Measurements from ENCODE around the gene GALNT10. TPM values are rescaled to one million over a fixed set of nuclear protein-coding genes. Genes with fewer than 3 reads are reported as not detected.

The GALNT10 gene
- total and polyA plus RNA-seq, 2 of the 4 experiments (the other 2 are of a cell fraction), result 46.2 to 67.0 TPM

GRCh38 chr5:154241021-154241420, 50.5 kb downstream of the GALNT10 start:
- Histone ChIP-seq H2AK5ac (ENCODE audit: low read depth, low read length) (no peak overlapping the region), H3K79me1 (ENCODE audit: low read depth in 1 of 2, low read length in 2 of 2) (peaks cover 36 to 77% of the 10 kb centered on the region in 2 experiments), H3K4ac (ENCODE audit: low read depth, low read length) (no peak overlapping the region), H2AFZ (replicated peaks; ENCODE audit: low read length, poor library complexity) (no peak overlapping the region), H3K36me3 (ENCODE audit: control insufficient read depth, insufficient read depth, low read length) (no peaks in the 10 kb centered on the region), H4K5ac (ENCODE audit: low read depth, low read length) (no peak overlapping the region), H3K56ac (ENCODE audit: extremely low read depth, insufficient read depth, low read length) (no peak overlapping the region), H3K14ac (replicated peaks; ENCODE audit: low read depth, low read length) (no peak overlapping the region), H3K27me3 (ENCODE audit: control insufficient read depth, insufficient read depth, low read length) (no peaks in the 10 kb centered on the region), H3K4me2 (ENCODE audit: low read depth, low read length) (no peak overlapping the region), H4K8ac (ENCODE audit: low read depth in 2 of 2, low read length in 2 of 2) (no peak overlapping the region), H2BK120ac (ENCODE audit: low read depth, low read length) (no peak overlapping the region), H4K20me1 (ENCODE audit: insufficient read depth, low read length) (peaks cover 49% of the 10 kb centered on the region), H3K4me3 (ENCODE audit: insufficient read depth, low read depth, low read length) (no peak overlapping the region), H3K18ac (ENCODE audit: low read depth, low read length) (no peak overlapping the region), H3K23ac (ENCODE audit: low read depth, low read length) (no peak overlapping the region), H3K27ac (ENCODE audit: insufficient read depth, low read length) (no peak overlapping the region), H2AK9ac (replicated peaks; ENCODE audit: low read depth, low read length, poor library complexity) (no peak overlapping the region), H4K91ac (ENCODE audit: insufficient read depth, low read depth, low read length) (no peak overlapping the region), H3K9ac (ENCODE audit: low read depth, low read length) (no peak overlapping the region), H3K9me3 (ENCODE audit: control insufficient read depth, insufficient read depth, low read length) (no peaks in the 10 kb centered on the region), H2BK20ac (ENCODE audit: low read depth, low read length) (no peak overlapping the region), H2BK15ac (ENCODE audit: low read depth, low read length) (no peak overlapping the region), H2BK5ac (ENCODE audit: low read depth, low read length, poor library complexity, severe bottlenecking) (no peak overlapping the region), H3K4me1 (ENCODE audit: control insufficient read depth, insufficient read depth, low read length) (peaks cover 9% of the 10 kb centered on the region), H3K9me1 (ENCODE audit: insufficient read depth, low read length) (peaks cover 30% of the 10 kb centered on the region)
- no TSS peak for BruUV-seq (replicated peaks)
- no peak for ATAC-seq (ENCODE audit: low read depth)
- no CpG with 5 or more reads among the region's 4 CpGs for WGBS, 2 experiments (ENCODE audit: extremely low coverage in 2 of 2, insufficient read length in 1 of 2)
- intact Hi-C loops (cut with micrococcal nuclease) (no loop called here), in situ Hi-C loops (cut with MboI; ENCODE audit: low sequenced_read_pairs) (no loop called here), dilution Hi-C loops (cut with HindIII; ENCODE audit: low sequenced_read_pairs, unreplicated experiment) (no loop called here)
- DNase-seq, result no peak
- POLR2A ChIA-PET (ENCODE audit: unreplicated experiment), result no interaction called here
- TF ChIP-seq CTCF (conservative IDR thresholded peaks at IDR 0.05; ENCODE audit: low read depth, low read length), result no peak
- no peak for TF ChIP-seq CEBPB (IDR thresholded peaks at IDR 0.05; ENCODE audit: low read depth, low read length)
- TF ChIP-seq POLR2A (IDR thresholded peaks at IDR 0.05; ENCODE audit: low read depth, low read length), result no peak
- no peak for TF ChIP-seq CHD1 (IDR thresholded peaks at IDR 0.05; ENCODE audit: low read depth, low read length)
- TF ChIP-seq FOS (IDR thresholded peaks at IDR 0.05; ENCODE audit: low read depth, low read length), result no peak
- no peak for TF ChIP-seq MAZ (IDR thresholded peaks at IDR 0.05; ENCODE audit: borderline replicate concordance, low read depth, low read length)
- no peak for TF ChIP-seq MAFK (IDR thresholded peaks at IDR 0.05; ENCODE audit: low read depth, low read length)
- no peak for TF ChIP-seq BHLHE40 (IDR thresholded peaks at IDR 0.05; ENCODE audit: low read depth, low read length)
- TF ChIP-seq ELK1 (IDR thresholded peaks at IDR 0.05; ENCODE audit: borderline replicate concordance, low read depth, low read length), result no peak
- TF ChIP-seq RAD21 (IDR thresholded peaks at IDR 0.05; ENCODE audit: low read length), result no peak
- no peak for TF ChIP-seq MXI1 (IDR thresholded peaks at IDR 0.05; ENCODE audit: borderline replicate concordance, low read depth, low read length)
- no peak for TF ChIP-seq SMC3 (IDR thresholded peaks at IDR 0.05; ENCODE audit: low read depth, low read length)
- TF ChIP-seq RFX5 (IDR thresholded peaks at IDR 0.05; ENCODE audit: low read depth, low read length), result no peak
- no peak for TF ChIP-seq USF2 (IDR thresholded peaks at IDR 0.05; ENCODE audit: low read depth, low read length)
- TF ChIP-seq NFE2L2 (IDR thresholded peaks at IDR 0.05; ENCODE audit: low read depth, low read length), result no peak
- no peak for TF ChIP-seq RCOR1 (IDR thresholded peaks at IDR 0.05; ENCODE audit: insufficient replicate concordance, low read length)
- CTCF ChIA-PET, result interaction anchor here (0.6 to 1.0 kb wide), 2 partner anchors 9 to 38 kb away, joined by 3 read pairs; no protein-coding TSS in a partner anchor

Measured in IMR-90 (cell line).